GM12892 (cell line): ENCODE measurements around the gene STXBP5L.

Experiments used
- POLR2A ChIP-seq: IDR thresholded peaks from 2 replicates; pipeline ENCODE4 v1.6.1; 2011; ENCODE audit warnings: low read depth, low read length, control low read depth
- POLR2AphosphoS5 ChIP-seq: IDR thresholded peaks from 2 replicates; pipeline ENCODE4 v1.6.1; 2011; ENCODE audit warnings: low read depth, low read length, control low read depth
- TAF1 ChIP-seq: IDR thresholded peaks from 2 replicates; pipeline ENCODE4 v1.6.1; 2011; ENCODE audit warnings: low read depth, mild to moderate bottlenecking, control low read depth, low read length, borderline replicate concordance

DNA sequence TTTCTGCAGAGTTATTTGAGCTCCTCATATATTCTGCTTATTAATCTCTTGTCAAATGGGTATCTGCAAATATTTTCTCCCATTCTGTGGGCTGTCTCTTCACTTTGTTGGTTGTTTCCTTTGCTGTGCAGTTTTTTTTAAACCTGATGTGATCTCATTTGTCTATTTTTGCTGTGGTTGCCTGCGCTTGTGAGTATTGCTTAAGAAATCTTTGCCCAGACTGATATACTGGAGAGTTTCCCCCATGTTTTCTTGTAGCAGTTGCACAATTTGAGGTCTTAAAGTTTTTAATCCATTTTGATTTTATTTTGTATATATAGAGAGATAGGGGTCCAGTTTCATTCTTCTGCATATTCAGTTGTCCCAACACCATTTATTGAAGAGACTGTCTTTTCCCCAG, 535.5 kb downstream of the STXBP5L start:
- TF ChIP-seq POLR2A (no peak), TAF1 (no peak), POLR2AphosphoS5 (no peak)
